Rectal smooth muscle tissue (tissue), 1 donor: ENCODE data around the gene ELN.

Experiments
- H3K27ac ChIP-seq: one replicate; pipeline ENCODE4 v1.7.0; 2013; ENCODE audit warnings: low read depth, low read length, inconsistent platforms
- H3K27me3 ChIP-seq: one replicate; pipeline ENCODE4 v1.7.0; 2013; ENCODE audit warnings: low read length; ENCODE audit not compliant: control insufficient read depth, insufficient read depth
- H3K36me3 ChIP-seq: one replicate; pipeline ENCODE4 v1.7.0; 2013; ENCODE audit warnings: low read length; ENCODE audit not compliant: control insufficient read depth, insufficient read depth
- H3K4me1 ChIP-seq: one replicate; pipeline ENCODE4 v1.7.0; 2013; ENCODE audit warnings: low read length; ENCODE audit not compliant: control insufficient read depth, insufficient read depth
- H3K4me3 ChIP-seq: one replicate; pipeline ENCODE4 v1.7.0; 2013; ENCODE audit warnings: low read length
- H3K9ac ChIP-seq: one replicate; pipeline ENCODE4 v1.7.0; 2013; ENCODE audit warnings: low read length

ELN gene

GRCh38 chr7:74052628-74053027 lies 24.7 kb downstream of the ELN start:
- Histone ChIP-seq H3K36me3 (peaks cover 37% of the 10 kb centered on the region), H3K4me3 (no peak overlapping the region), H3K9ac (no peak overlapping the region), H3K27me3 (no peaks in the 10 kb centered on the region), H3K4me1 (no peaks in the 10 kb centered on the region), H3K27ac (no peak overlapping the region)

GRCh38 chr7:74053589-74054186 lies 25.7 kb downstream of the ELN start:
- H3K36me3 ChIP-seq: peaks cover 32% of the 10 kb centered on the region
- no peak overlapping the region for H3K4me3 ChIP-seq
- no peaks in the 10 kb centered on the region for H3K27me3 ChIP-seq
- H3K4me1 ChIP-seq: no peaks in the 10 kb centered on the region
- no peak overlapping the region for H3K9ac ChIP-seq
- H3K27ac ChIP-seq: no peak overlapping the region

GRCh38 chr7:74056096-74056915 lies 28.3 kb downstream of the ELN start:
- H3K4me1 ChIP-seq: peaks cover 11% of the 10 kb centered on the region
- H3K9ac ChIP-seq: no peak overlapping the region
- no peak overlapping the region for H3K4me3 ChIP-seq
- no peak overlapping the region for H3K27ac ChIP-seq
- no peaks in the 10 kb centered on the region for H3K27me3 ChIP-seq
- peaks cover 20% of the 10 kb centered on the region for H3K36me3 ChIP-seq

DNA sequence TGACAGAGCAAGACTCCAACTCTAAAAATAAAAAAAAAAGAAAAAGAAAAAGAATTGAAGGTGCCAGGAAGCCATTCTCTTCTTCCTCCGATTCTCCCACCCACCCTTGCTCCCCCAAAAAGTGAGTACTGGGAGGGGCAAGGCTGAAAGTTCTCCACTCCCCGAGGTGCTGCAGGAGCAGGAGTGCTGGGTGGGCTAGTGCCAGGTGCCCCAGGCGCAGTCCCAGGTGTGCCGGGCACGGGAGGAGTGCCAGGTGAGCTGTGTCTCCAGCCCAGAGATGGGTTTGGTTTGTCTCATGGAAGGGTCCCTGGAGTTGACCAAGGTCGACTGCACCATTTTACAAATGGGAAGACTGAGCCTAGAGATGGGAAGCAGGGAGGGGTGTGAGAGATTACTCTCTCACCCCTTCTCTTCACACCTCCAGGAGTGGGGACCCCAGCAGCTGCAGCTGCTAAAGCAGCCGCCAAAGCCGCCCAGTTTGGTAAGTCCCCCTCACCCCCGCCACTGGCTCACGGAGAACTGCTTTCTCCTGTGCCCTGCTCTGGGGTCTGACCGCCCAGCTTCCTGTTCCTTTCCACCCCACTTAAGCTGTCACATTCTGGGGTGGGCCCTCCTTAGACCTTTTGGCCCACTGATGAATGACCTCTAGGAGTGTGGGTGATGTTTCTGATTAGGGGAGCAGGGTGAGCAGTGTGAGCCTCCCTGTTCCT lies 29.4 kb downstream of the ELN start:
- no peaks in the 10 kb centered on the region for H3K27me3 ChIP-seq
- peaks cover 18% of the 10 kb centered on the region for H3K4me1 ChIP-seq
- H3K27ac ChIP-seq: no peak overlapping the region
- no peak overlapping the region for H3K4me3 ChIP-seq
- H3K9ac ChIP-seq: no peak overlapping the region
- H3K36me3 ChIP-seq: peaks cover 20% of the 10 kb centered on the region

- Histone ChIP-seq H3K4me3 (no peak overlapping the region), H3K9ac (no peak overlapping the region), H3K27ac (no peak overlapping the region), H3K36me3 (peaks cover 17% of the 10 kb centered on the region), H3K27me3 (no peaks in the 10 kb centered on the region), H3K4me1 (peaks cover 19% of the 10 kb centered on the region)
Measured at GRCh38 chr7:74057987-74058386, 30.0 kb downstream of the ELN start.

- Histone ChIP-seq H3K9ac (no peak overlapping the region), H3K36me3 (peaks cover 16% of the 10 kb centered on the region), H3K4me3 (no peak overlapping the region), H3K27me3 (no peaks in the 10 kb centered on the region), H3K27ac (no peak overlapping the region), H3K4me1 (peaks cover 19% of the 10 kb centered on the region)
Measured at GRCh38 chr7:74058486-74058885, 30.5 kb downstream of the ELN start.

- H3K36me3 ChIP-seq: peaks cover 12% of the 10 kb centered on the region
- H3K27ac ChIP-seq: no peak overlapping the region
Measured at GRCh38 chr7:74059037-74059436, 31.1 kb downstream of the ELN start.

GRCh38 chr7:74059681-74060588 lies 32.0 kb downstream of the ELN start:
- Histone ChIP-seq H3K4me1 (peaks cover 19% of the 10 kb centered on the region), H3K27ac (peak overlapping the region; percentile 98), H3K27me3 (no peaks in the 10 kb centered on the region), H3K4me3 (no peak overlapping the region), H3K9ac (no peak overlapping the region), H3K36me3 (peaks cover 8% of the 10 kb centered on the region)

More at GRCh38 chr7:74059037-74059436, 31.1 kb downstream of the ELN start:
- Histone ChIP-seq H3K9ac (no peak overlapping the region), H3K4me3 (no peak overlapping the region), H3K27me3 (no peaks in the 10 kb centered on the region), H3K4me1 (peaks cover 19% of the 10 kb centered on the region)

DNA sequence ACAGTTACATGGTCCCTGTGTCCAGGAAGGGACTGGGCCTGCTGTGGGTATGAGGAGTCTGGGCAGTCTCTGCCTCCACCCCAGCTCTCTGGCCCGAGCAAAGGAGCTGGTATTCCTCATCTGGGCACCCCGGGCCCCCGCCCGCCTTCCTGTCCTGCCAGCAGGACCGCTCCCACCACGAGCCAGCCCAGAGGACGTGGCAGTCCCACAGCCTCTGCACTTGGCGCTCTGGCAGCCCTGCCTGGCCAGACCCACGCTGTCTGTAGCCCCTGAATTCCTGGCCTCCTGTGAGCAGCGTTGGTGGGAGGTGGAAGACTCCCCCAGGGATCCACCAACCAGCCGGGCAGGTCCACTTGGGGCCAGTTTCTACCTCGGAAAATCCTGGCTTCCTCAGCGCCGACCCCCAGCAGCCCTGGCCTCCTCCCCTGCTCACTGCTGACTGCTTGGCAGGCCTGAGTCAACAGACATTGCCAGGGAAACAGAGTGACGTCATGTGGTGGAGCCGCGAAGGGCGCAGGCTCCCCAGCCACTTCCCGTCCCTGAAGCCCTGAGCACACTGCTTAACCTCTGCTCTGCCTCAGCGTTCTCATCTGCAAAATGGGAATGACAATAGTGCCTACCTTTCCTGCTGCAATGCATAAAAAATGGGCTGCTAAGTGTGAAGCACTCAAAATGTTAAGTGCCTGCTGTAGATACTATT lies 34.0 kb downstream of the ELN start:
- Histone ChIP-seq H3K4me1 (peaks cover 19% of the 10 kb centered on the region), H3K36me3 (no peaks in the 10 kb centered on the region), H3K27me3 (no peaks in the 10 kb centered on the region), H3K4me3 (peak overlapping the region; percentile 49), H3K9ac (peak overlapping the region; percentile 24), H3K27ac (peak overlapping the region; percentile 98)

- Histone ChIP-seq H3K27ac (no peak overlapping the region), H3K4me3 (no peak overlapping the region), H3K9ac (no peak overlapping the region), H3K36me3 (no peaks in the 10 kb centered on the region), H3K4me1 (peaks cover 19% of the 10 kb centered on the region), H3K27me3 (no peaks in the 10 kb centered on the region)
Measured at GRCh38 chr7:74063223-74063641, 35.3 kb downstream of the ELN start.

DNA sequence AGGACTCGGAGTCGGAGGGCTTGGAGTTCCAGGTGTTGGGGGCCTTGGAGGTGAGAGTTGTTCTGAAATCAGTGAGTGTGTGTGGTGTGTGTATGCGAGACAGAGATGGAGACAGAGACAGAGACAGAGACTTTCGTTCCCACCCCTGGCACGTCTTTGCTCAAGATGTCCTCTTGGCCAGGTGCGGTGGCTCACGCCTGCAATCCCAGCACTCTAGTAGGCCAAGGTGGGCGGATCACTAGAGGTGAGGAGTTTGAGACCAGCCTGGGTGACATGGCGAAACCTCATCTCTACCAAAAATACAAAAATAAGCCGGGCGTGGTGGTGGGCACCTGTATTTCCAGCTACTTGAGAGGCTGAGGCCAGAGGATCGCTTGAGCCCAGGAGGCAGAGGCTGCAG lies 35.7 kb downstream of the ELN start:
- no peaks in the 10 kb centered on the region for H3K27me3 ChIP-seq
- no peak overlapping the region for H3K27ac ChIP-seq
- no peaks in the 10 kb centered on the region for H3K36me3 ChIP-seq

More for the DNA sequence above, 35.7 kb downstream of the ELN start:
- Histone ChIP-seq H3K4me1 (peaks cover 19% of the 10 kb centered on the region), H3K4me3 (no peak overlapping the region), H3K9ac (no peak overlapping the region)
